ENCODE data around the gene HLCS.
A peak's percentile ranks its signal among the peaks of the same experiment; 100 is the strongest.

HLCS gene

GRCh38 chr21:36966066-36966820, at the start of gene HLCS (continued):
- TF ChIP-seq ZBTB44 (tag by site-specific recombination; IDR thresholded peaks at IDR 0.05) (no peak), ZNF654 (tag by site-specific recombination; IDR thresholded peaks at IDR 0.05; ENCODE audit: low read depth) (no peak), HOXD13 (CRISPR knock-in tag; IDR thresholded peaks at IDR 0.05; ENCODE audit: borderline replicate concordance) (no peak), TSHZ1 (tag by site-specific recombination; IDR thresholded peaks at IDR 0.05; ENCODE audit: borderline replicate concordance) (0 out of 2 replicates have a peak, but pooled peaks have one; percentile 14), ZNF629 (tag by site-specific recombination; IDR thresholded peaks at IDR 0.05) (0 out of 2 replicates have a peak, but pooled peaks have one; percentile 19), PRDM10 (tag by site-specific recombination; IDR thresholded peaks at IDR 0.05) (no peak), INSM2 (tag by site-specific recombination; IDR thresholded peaks at IDR 0.05) (peak; percentile 24), MEIS1 (CRISPR knock-in tag; IDR thresholded peaks at IDR 0.05; ENCODE audit: borderline replicate concordance) (no peak), PRDM2 (tag by site-specific recombination; IDR thresholded peaks at IDR 0.05; ENCODE audit: borderline replicate concordance) (no peak), ZNF133 (tag by site-specific recombination; IDR thresholded peaks at IDR 0.05) (no peak), HOXA7 (CRISPR knock-in tag; IDR thresholded peaks at IDR 0.05; ENCODE audit: borderline replicate concordance) (no peak), ZNF791 (tag by site-specific recombination; IDR thresholded peaks at IDR 0.05) (no peak), SALL2 (tag by site-specific recombination; IDR thresholded peaks at IDR 0.05; ENCODE audit: borderline replicate concordance) (no peak), ZNF112 (tag by site-specific recombination; IDR thresholded peaks at IDR 0.05) (no peak), ZNF280C (tag by site-specific recombination; IDR thresholded peaks at IDR 0.05) (no peak), ZNF423 (tag by site-specific recombination; IDR thresholded peaks at IDR 0.05) (peak; percentile 70), ZNF626 (tag by site-specific recombination; IDR thresholded peaks at IDR 0.05) (no peak), KLF8 (tag by site-specific recombination; IDR thresholded peaks at IDR 0.05) (no peak), ZNF610 (tag by site-specific recombination; IDR thresholded peaks at IDR 0.05; ENCODE audit: borderline replicate concordance) (no peak), ZBTB1 (tag by site-specific recombination; IDR thresholded peaks at IDR 0.05) (no peak)
